Upper lobe of left lung (tissue), 6 donors: ENCODE measurements around the gene SCAMP1. TPM values are rescaled to one million over a fixed set of nuclear protein-coding genes. Genes with fewer than 3 reads are reported as not detected.
A peak's percentile ranks its signal among the peaks of the same experiment; 100 is the strongest.

Source experiments
- ATAC-seq, 2 donors: fragments of 200-7000 bp; cut with Tn5 transposase; one replicate each; pipeline ENCODE4 v1.9.1; 2022; ENCODE audit warnings: mild to moderate bottlenecking in 2 of 2, moderate library complexity in 2 of 2; ENCODE audit not compliant: low FRiP score in 2 of 2
- DNase-seq, 2 donors: peaks; one replicate each; pipeline ENCODE4 v3.0.0-alpha.2; 2019 to 2020
- H3K27ac ChIP-seq, 4 donors: fragments of 200-600 bp; sonication (generic); one replicate each; pipeline ENCODE4 v1.5.1; 2016 to 2019
- H3K27me3 ChIP-seq, 4 donors: fragments of 200-600 bp; sonication (generic); one replicate each; pipeline ENCODE4 v1.5.1; 2017 to 2019
- H3K36me3 ChIP-seq, 4 donors: fragments of 200-600 bp; sonication (generic); one replicate each; pipeline ENCODE4 v1.5.1; 2016 to 2019
- H3K4me1 ChIP-seq, 4 donors: fragments of 200-600 bp; sonication (generic); one replicate each; pipeline ENCODE4 v1.5.1; 2018 to 2019
- H3K4me3 ChIP-seq, 4 donors: fragments of 200-600 bp; sonication (generic); one replicate each; pipeline ENCODE4 v1.5.1; 2017 to 2019; ENCODE audit warnings: mild to moderate bottlenecking in 2 of 4, moderate library complexity in 1 of 4
- H3K9me3 ChIP-seq, 4 donors: fragments of 200-600 bp; sonication (generic); one replicate each; pipeline ENCODE4 v1.5.1; 2018 to 2019
- CTCF ChIP-seq, 6 experiments: fragments of 450-650 bp in 4 of 6; fragments of 200-600 bp in 2 of 6; sonication (generic) in 2 of 6; IDR thresholded peaks; one replicate each; pipeline ENCODE4 v1.5.1; 2016 to 2019; ENCODE audit warnings: antibody characterized with exemption in 6 of 6
- EP300 ChIP-seq, 4 donors: sonication (generic); formaldehyde crosslinking; IDR thresholded peaks; one replicate each; pipeline ENCODE4 v1.5.1; 2017; ENCODE audit warnings: antibody characterized with exemption in 4 of 4, control low read depth in 2 of 4
- POLR2A ChIP-seq, 4 donors: fragments of 450-650 bp; IDR thresholded peaks; one replicate each; pipeline ENCODE4 v1.5.1; 2016 to 2017; ENCODE audit warnings: antibody characterized with exemption in 4 of 4, mild to moderate bottlenecking in 2 of 4
- POLR2AphosphoS5 ChIP-seq, 2 donors: sonication (generic); formaldehyde crosslinking; IDR thresholded peaks; one replicate each; pipeline ENCODE4 v1.5.1; 2017; ENCODE audit warnings: antibody characterized with exemption in 2 of 2
- WGBS, 2 donors: methylation state at CpG; one replicate each; pipeline ENCODE4 v1.1.5; 2017 to 2018; 5-methylcytosine and 5-hydroxymethylcytosine counted together
- total RNA-seq, 6 donors: library from RNA; depleted of rRNA in 4 of 6; stranded (reverse); fragments of >200 nt in 4 of 6; gene quantifications; one replicate each; pipeline versions ENCODE4 v1.1.0 to v1.2.1, GENCODE V29; 2016 to 2021
- donor health status: DM: no; HTN: no; CAD: no; lungs with moderate emphysema.
- donor health status: DM: no; HTN: yes; CAD: no; lungs with severe emphysema.

SCAMP1 gene
- total RNA-seq, 6 donors from 2014 or later = 5.3 to 37.3 (median 25.1) TPM

- Histone ChIP-seq H3K36me3 (no peaks in the 10 kb centered on the region), H3K27ac (peak overlapping the region; percentile 91 to 93 (median 92)), H3K4me3 (peak overlapping the region; percentile 89 to 99 (median 92)), H3K9me3 (no peaks in the 10 kb centered on the region), H3K4me1 (peaks cover 12 to 23% (median 18%) of the 10 kb centered on the region in 4 donors), H3K27me3 (no peaks in the 10 kb centered on the region)
- WGBS, 2 donors = no CpG with 5 or more reads among the region's 26 CpGs
- no peak for DNase-seq
- ATAC-seq = no peak
- TF ChIP-seq EP300 (IDR thresholded peaks at IDR 0.05) (no peak), POLR2AphosphoS5 (IDR thresholded peaks at IDR 0.05) (no peak), POLR2A (IDR thresholded peaks at IDR 0.05) (no peak), CTCF (IDR thresholded peaks at IDR 0.05) (no peak)
Measured at GRCh38 chr5:78360674-78360923, 182 bp downstream of the SCAMP1 start.

- TF ChIP-seq CTCF (IDR thresholded peaks at IDR 0.05) (no peak), EP300 (IDR thresholded peaks at IDR 0.05) (peak in 1 of 4 donors; percentile 23)
- Histone ChIP-seq H3K27ac (peak overlapping the region; percentile 91 to 93 (median 92)), H3K4me3 (peak overlapping the region; percentile 89 to 99 (median 92)), H3K4me1 (peaks cover 12 to 23% (median 18%) of the 10 kb centered on the region in 4 donors), H3K36me3 (no peaks in the 10 kb centered on the region), H3K27me3 (no peaks in the 10 kb centered on the region), H3K9me3 (no peaks in the 10 kb centered on the region)
- peak; percentile 65 to 92 for DNase-seq
- peak; percentile 58 to 69 for ATAC-seq
- WGBS, 2 donors = 0 to 1% methylated on average over 28 to 36 of the region's 36 CpGs
Measured at GRCh38 chr5:78360924-78361630, 660 bp downstream of the SCAMP1 start.

GRCh38 chr5:78361631-78361993 lies 1.2 kb downstream of the SCAMP1 start:
- DNase-seq (no peak), ATAC-seq (peak in 1 of 2 donors; percentile 1)
- no peak for TF ChIP-seq POLR2A (IDR thresholded peaks at IDR 0.05)
- TF ChIP-seq EP300 (IDR thresholded peaks at IDR 0.05) = no peak
- TF ChIP-seq CTCF (IDR thresholded peaks at IDR 0.05) = no peak
- TF ChIP-seq POLR2AphosphoS5 (IDR thresholded peaks at IDR 0.05) = no peak
- 6 to 7% methylated on average over 3 of the region's 3 CpGs for WGBS, 2 donors
- H3K4me3 ChIP-seq = peak overlapping the region in 3 of 4 donors; percentile 92 to 99 (median 92)
- H3K27me3 ChIP-seq = no peaks in the 10 kb centered on the region
- no peaks in the 10 kb centered on the region for H3K36me3 ChIP-seq
- H3K4me1 ChIP-seq = peaks cover 12 to 23% (median 18%) of the 10 kb centered on the region in 4 donors
- H3K9me3 ChIP-seq = no peaks in the 10 kb centered on the region
- peak overlapping the region in 3 of 4 donors; percentile 14 to 93 (median 92) for H3K27ac ChIP-seq

- ATAC-seq (no peak), DNase-seq (no peak)
- Histone ChIP-seq H3K27ac (no peak overlapping the region), H3K9me3 (no peaks in the 10 kb centered on the region), H3K4me3 (peak overlapping the region in 1 of 4 donors; percentile 92), H3K4me1 (peaks cover 13 to 23% (median 18%) of the 10 kb centered on the region in 4 donors), H3K36me3 (no peaks in the 10 kb centered on the region), H3K27me3 (no peaks in the 10 kb centered on the region)
- 54 to 56% methylated on average over 3 of the region's 3 CpGs for WGBS, 2 donors
- TF ChIP-seq EP300 (IDR thresholded peaks at IDR 0.05) (no peak), POLR2A (IDR thresholded peaks at IDR 0.05) (no peak), POLR2AphosphoS5 (IDR thresholded peaks at IDR 0.05) (no peak), CTCF (IDR thresholded peaks at IDR 0.05) (no peak)
Measured at GRCh38 chr5:78362220-78362619, 1.8 kb downstream of the SCAMP1 start.

GRCh38 chr5:78364005-78364404 lies 3.6 kb downstream of the SCAMP1 start:
- DNase-seq = no peak

More at GRCh38 chr5:78364005-78364404, 3.6 kb downstream of the SCAMP1 start:
- ATAC-seq = no peak
- 95 to 96% methylated on average over 1 of the region's 1 CpG for WGBS, 2 donors
- no peak overlapping the region for H3K27ac ChIP-seq
- peaks cover 11 to 22% (median 14%) of the 10 kb centered on the region in 4 donors for H3K4me1 ChIP-seq
- H3K36me3 ChIP-seq = no peaks in the 10 kb centered on the region
- no peaks in the 10 kb centered on the region for H3K27me3 ChIP-seq
- no peak overlapping the region for H3K4me3 ChIP-seq
- TF ChIP-seq POLR2A (IDR thresholded peaks at IDR 0.05) = no peak
- TF ChIP-seq CTCF (IDR thresholded peaks at IDR 0.05) = no peak
- no peak for TF ChIP-seq EP300 (IDR thresholded peaks at IDR 0.05)
- no peak for TF ChIP-seq POLR2AphosphoS5 (IDR thresholded peaks at IDR 0.05)
- no peaks in the 10 kb centered on the region for H3K9me3 ChIP-seq
